Parathyroid adenoma (tissue), 2 donors: ENCODE data around the gene CHFR.
A peak's percentile ranks its signal among the peaks of the same experiment; 100 is the strongest.
"Not testable (repeated sequence)": the region's sequence is repeated elsewhere in the genome, so short reads cannot be mapped to it uniquely, and the experiment has no call there.

Experiments used
- H2AFZ ChIP-seq: fragments of 300-600 bp; sonication (generic); one replicate; pipeline ENCODE4 v1.7.0; 2017; ENCODE audit warnings: antibody characterized with exemption, mild to moderate bottlenecking
- H3K27ac ChIP-seq: fragments of 300-600 bp; sonication (generic); one replicate; pipeline ENCODE4 v1.7.0; 2017
- H3K27me3 ChIP-seq: fragments of 300-600 bp; sonication (generic); one replicate; pipeline ENCODE4 v1.7.0; 2017; ENCODE audit warnings: low read length; ENCODE audit not compliant: control insufficient read depth, insufficient read depth
- H3K36me3 ChIP-seq: fragments of 300-600 bp; sonication (generic); one replicate; pipeline ENCODE4 v1.7.0; 2017; ENCODE audit warnings: low read length; ENCODE audit not compliant: control insufficient read depth, insufficient read depth
- H3K4me1 ChIP-seq: fragments of 300-600 bp; sonication (generic); one replicate; pipeline ENCODE4 v1.7.0; 2017; ENCODE audit warnings: control low read depth
- H3K4me2 ChIP-seq: fragments of 300-600 bp; sonication (generic); one replicate; pipeline ENCODE4 v1.7.0; 2017; ENCODE audit warnings: low read length
- H3K4me3 ChIP-seq: fragments of 300-600 bp; sonication (generic); one replicate; pipeline ENCODE4 v1.7.0; 2017; ENCODE audit warnings: low read depth, low read length
- H3K79me2 ChIP-seq: fragments of 300-600 bp; sonication (generic); one replicate; pipeline ENCODE4 v1.7.0; 2017; ENCODE audit warnings: control low read depth
- H3K9ac ChIP-seq: fragments of 300-600 bp; sonication (generic); one replicate; pipeline ENCODE4 v1.7.0; 2017; ENCODE audit warnings: mild to moderate bottlenecking
- H3K9me3 ChIP-seq: fragments of 300-600 bp; sonication (generic); one replicate; pipeline ENCODE4 v1.7.0; 2017; ENCODE audit warnings: low read length; ENCODE audit not compliant: control insufficient read depth
- CTCF ChIP-seq: fragments of 300-600 bp; sonication (generic); IDR thresholded peaks from one replicate; pipeline ENCODE4 v1.7.0; 2017; ENCODE audit warnings: antibody characterized with exemption, mild to moderate bottlenecking
- donor health status: primary hyperparathyroidism.

CHFR gene

GRCh38 chr12:132909030-132909368 is 21.6 kb upstream of the CHFR start:
- peak overlapping the region; percentile 66 for H3K4me3 ChIP-seq
- peak overlapping the region; percentile 90 for H2AFZ ChIP-seq
- H3K27me3 ChIP-seq = no peaks in the 10 kb centered on the region
- no peaks in the 10 kb centered on the region for H3K4me1 ChIP-seq
- H3K9ac ChIP-seq = peak overlapping the region; percentile 8
- H3K4me2 ChIP-seq = peak overlapping the region; percentile 82
- H3K79me2 ChIP-seq = no peaks in the 10 kb centered on the region
- H3K9me3 ChIP-seq = no peaks in the 10 kb centered on the region
- peak overlapping the region; percentile 74 for H3K27ac ChIP-seq
- H3K36me3 ChIP-seq = no peaks in the 10 kb centered on the region
- no peak for TF ChIP-seq CTCF

- Histone ChIP-seq H3K4me3 (peak overlapping the region; percentile 66), H2AFZ (peak overlapping the region; percentile 90), H3K27me3 (no peaks in the 10 kb centered on the region), H3K4me1 (no peaks in the 10 kb centered on the region), H3K9me3 (no peaks in the 10 kb centered on the region), H3K4me2 (peak overlapping the region; percentile 82), H3K27ac (peak overlapping the region; percentile 74), H3K79me2 (no peaks in the 10 kb centered on the region), H3K36me3 (no peaks in the 10 kb centered on the region), H3K9ac (peak overlapping the region; percentile 8)
- no peak for TF ChIP-seq CTCF
Observed at GRCh38 chr12:132908145-132909029, 21.0 kb upstream of the CHFR start.

DNA sequence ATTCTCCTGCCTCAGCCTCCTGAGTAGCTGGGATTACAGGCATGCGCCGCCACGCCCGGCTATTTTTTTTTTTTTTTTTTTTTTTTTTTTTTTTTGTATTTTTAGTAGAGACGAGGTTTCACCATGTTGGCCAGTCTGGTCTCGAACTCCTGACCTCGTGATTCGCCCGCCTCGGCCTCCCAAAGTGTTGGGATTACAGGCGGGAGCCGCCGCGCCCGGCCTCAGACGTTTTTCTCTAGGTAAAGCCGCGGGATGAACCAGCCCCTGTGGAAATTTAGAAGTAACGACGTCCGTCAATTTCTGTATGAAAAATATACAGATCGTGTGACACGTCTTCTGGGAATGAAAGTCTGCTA is 20.4 kb upstream of the CHFR start:
- not testable (repeated sequence) for H3K36me3 ChIP-seq, H3K27me3 ChIP-seq, H3K9ac ChIP-seq, H3K4me1 ChIP-seq, H3K79me2 ChIP-seq, H3K9me3 ChIP-seq
- peak overlapping the region; percentile 82 for H3K4me2 ChIP-seq
- peak overlapping the region; percentile 74 for H3K27ac ChIP-seq
- H3K4me3 ChIP-seq = peak overlapping the region; percentile 66
- H2AFZ ChIP-seq = peak overlapping the region; percentile 90

DNA sequence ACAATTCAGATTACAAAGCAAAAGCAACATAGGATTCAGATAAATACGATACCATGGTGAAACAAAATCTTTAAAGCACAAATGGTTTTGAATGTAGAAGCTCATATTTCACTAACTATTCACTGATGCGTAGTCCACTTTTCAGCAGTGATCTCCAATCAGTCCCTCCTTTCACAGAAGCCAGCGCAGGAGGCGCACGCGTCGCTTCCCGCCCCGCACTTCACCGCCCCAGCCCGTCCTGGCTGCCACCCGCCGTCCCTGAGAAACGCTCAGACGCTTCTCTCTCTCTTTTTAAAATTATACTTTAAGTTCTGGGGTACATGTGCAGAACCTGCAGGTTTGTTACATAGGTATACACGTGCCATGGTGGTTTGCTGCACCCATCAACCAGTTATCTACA is 19.8 kb upstream of the CHFR start:
- Histone ChIP-seq H3K79me2 (no peaks in the 10 kb centered on the region), H3K4me3 (peak overlapping the region; percentile 25), H3K4me1 (no peaks in the 10 kb centered on the region), H2AFZ (peak overlapping the region; percentile 26), H3K9me3 (no peaks in the 10 kb centered on the region), H3K9ac (no peak overlapping the region), H3K4me2 (peak overlapping the region; percentile 55), H3K27ac (no peak overlapping the region), H3K36me3 (no peaks in the 10 kb centered on the region), H3K27me3 (no peaks in the 10 kb centered on the region)
- no peak for TF ChIP-seq CTCF

GRCh38 chr12:132904718-132905328 is 17.4 kb upstream of the CHFR start:
- peak overlapping the region; percentile 20 for H3K4me2 ChIP-seq
- H3K9ac ChIP-seq = no peak overlapping the region
- no peak overlapping the region for H3K27ac ChIP-seq
- no peaks in the 10 kb centered on the region for H3K4me1 ChIP-seq
- no peak overlapping the region for H3K4me3 ChIP-seq
- no peaks in the 10 kb centered on the region for H3K27me3 ChIP-seq
- H3K9me3 ChIP-seq = no peaks in the 10 kb centered on the region
- no peaks in the 10 kb centered on the region for H3K79me2 ChIP-seq
- TF ChIP-seq CTCF = peak; percentile 38
- H2AFZ ChIP-seq = no peak overlapping the region
- no peaks in the 10 kb centered on the region for H3K36me3 ChIP-seq
